GM18499 (cell line): ENCODE results near the gene CCNG2.

ENCODE experiments used
- ATAC-seq: cut with Tn5 transposase; IDR thresholded peaks from one replicate; pipeline ENCODE4 v1.9.1; 2021; ENCODE audit warnings: moderate number of reproducible peaks; ENCODE audit not compliant: insufficient read depth, unreplicated experiment

The CCNG2 gene

DNA sequence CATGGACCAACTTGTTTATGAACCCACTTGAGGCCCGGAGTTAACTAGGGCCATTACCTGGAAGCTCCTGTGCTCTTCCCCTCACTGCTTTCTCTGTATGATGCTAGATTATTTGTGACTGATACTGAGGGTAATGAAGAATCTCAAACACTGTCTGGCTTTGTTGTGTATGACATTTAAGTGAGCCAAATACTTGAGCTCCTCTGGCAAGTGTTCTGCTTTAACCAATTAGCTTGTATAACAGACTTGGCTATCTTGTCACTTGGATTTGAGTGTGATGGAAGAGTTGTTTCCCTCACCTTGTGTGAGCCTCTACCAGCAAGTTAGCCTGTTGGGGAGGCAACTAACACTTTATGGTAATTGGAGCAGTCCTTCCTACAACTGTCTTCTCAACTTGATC lies 42.7 kb downstream of the CCNG2 start:
- ATAC-seq: no peak

- ATAC-seq: no peak
Observed at GRCh38 chr4:77201343-77201742, 44.3 kb downstream of the CCNG2 start.

- no peak for ATAC-seq
Observed at GRCh38 chr4:77201857-77202256, 44.9 kb downstream of the CCNG2 start.

- no peak for ATAC-seq
Observed at GRCh38 chr4:77202491-77202890, 45.5 kb downstream of the CCNG2 start.

DNA sequence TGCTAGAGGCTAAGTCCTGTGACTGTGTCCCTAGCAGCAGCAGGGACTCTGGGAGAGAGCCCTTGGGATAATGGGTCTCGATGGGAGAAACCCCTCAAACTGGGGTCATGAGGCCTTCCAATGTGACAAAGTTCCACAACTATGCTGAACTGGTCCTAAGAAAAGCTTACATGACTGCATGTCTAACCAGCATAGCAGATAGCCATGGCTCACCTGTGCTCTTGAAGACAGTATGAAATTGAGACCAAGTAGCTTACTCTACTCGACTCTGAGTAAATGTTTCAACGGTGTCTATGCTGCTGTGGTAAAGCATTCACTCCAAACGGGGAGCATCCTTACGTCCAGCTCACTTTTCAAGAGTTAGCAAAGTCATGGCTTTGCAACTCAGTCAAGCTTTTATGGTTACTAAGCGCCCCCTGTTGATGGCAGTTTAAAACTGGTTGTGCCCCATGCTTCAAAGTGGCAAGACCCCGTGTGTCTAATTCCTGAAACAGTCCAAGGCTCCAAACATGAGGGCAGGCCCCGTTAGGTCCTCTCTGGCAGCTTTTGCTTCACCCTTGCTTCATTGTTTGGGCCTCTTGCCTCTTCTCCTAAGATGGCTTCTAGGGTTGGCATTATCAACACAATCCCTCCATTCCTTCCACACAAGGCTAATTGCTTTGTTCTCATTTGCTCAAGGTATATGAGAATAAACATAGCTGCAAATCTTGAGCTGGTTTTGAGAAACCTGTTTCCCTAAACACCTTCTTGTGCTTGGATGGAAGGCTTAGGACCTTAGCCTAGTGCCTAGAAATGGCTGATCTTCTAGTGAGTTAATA lies 46.6 kb downstream of the CCNG2 start:
- no peak for ATAC-seq

DNA sequence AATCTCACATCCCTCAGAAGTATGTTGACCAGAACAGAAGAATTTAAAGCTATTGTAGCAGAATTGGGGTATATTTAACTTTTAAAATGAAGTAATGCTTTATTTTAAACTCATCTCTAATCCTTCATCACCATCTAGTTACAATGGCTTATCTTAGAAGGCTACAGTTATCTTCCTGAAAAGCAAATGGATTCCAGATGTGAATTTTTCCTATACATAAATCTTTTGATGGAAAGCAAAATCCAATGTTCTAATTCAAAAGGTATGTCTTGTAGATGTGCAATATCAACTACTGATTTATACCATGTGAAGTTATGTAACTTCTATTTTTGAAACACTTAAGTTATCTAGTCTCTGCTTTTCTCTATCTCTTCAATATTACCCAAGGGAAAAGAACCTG lies 47.6 kb downstream of the CCNG2 start:
- ATAC-seq: no peak

GRCh38 chr4:77209012-77209411 lies 52.0 kb downstream of the CCNG2 start:
- ATAC-seq: no peak

DNA sequence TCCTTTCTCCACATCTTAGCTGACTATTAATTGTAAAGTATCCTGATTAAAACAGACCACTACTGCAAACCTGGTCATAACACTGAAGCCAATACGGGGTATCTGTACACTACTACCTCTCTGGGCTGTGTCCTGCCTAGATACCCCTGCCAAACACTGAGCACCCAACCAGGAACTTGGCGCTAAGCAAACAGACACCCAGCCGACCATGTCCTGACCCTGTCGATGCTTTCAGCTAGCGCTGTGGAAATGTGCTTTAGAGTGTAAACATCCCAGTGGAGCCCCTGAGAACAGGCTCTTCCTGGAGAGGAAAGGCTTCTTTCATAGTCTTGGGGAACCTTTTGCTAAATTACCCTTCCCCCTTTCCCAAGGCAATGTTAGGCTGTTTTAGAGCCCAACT lies 52.9 kb downstream of the CCNG2 start:
- ATAC-seq: no peak

GRCh38 chr4:77215107-77215506 lies 58.1 kb downstream of the CCNG2 start:
- ATAC-seq: no peak

GRCh38 chr4:77217526-77217925 lies 60.5 kb downstream of the CCNG2 start:
- ATAC-seq: no peak

DNA sequence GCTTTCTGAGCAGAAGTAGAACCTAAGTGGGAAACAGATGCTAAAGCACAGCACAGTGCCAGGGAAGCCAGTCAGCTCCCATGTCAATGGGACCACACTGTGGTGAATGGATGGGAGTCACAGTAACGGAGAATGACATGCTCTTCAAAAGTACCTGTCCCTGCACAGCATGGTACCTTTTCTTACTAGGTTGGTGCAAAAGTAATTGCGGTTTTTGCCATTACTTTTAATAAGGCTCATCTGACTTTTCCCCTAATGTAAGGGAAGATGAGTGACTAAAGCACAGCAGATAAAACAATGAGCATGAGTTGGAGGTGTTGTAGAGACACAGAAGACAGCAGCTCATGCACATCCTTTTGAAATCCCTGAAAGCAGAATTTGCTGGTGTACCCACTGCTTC lies 62.3 kb downstream of the CCNG2 start:
- ATAC-seq: no peak
